ENCODE data around the gene TRMT11.
"Not testable (repeated sequence)": the region's sequence is repeated elsewhere in the genome, so short reads cannot be mapped to it uniquely, and the experiment has no call there.

The TRMT11 gene

DNA sequence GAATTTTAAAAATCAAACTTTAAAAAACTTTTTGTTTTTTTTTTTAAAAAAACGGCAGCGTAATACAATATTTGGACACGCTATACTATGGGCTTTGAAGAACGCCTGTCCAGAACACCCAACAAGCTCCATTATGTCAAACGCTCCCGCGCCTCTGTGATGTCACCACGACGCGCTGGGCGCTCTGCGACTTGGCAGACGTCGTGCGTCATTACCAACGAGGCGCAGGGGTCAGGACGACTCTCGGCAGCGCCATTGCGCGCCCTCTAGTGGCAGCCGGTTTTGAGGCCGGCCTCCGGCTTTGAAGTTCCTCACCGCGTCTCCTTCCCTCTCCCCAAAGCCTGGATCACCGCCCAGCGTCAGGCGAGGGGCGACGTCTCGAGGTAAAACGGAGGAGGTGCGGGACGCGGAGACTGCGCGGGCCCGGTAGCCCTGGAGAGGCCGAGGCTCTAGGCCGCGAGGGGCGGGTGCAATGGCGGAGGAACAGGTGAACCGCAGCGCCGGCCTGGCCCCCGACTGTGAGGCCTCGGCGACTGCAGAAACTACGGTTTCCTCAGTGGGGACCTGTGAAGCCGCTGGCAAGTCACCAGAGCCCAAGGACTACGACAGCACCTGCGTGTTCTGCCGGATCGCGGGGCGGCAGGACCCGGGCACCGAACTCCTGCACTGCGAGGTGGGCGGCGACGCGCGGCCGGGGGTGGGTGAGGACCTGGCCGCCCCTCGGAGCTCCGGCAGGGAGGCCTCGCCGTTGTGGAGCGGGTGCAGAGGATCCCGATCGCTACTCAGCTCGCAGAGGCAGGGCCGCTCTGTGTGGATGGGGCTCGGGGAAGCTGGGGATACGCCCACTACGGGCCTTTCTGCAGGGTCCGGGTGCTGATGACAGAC lies 29.6 kb upstream of the TRMT11 start, which contains the start of gene HINT3:
HINT3 (plus strand) TSS at position 265 of the 885 bp plus-strand sequence; CDS start at position 473, 208 bp downstream.
- peak; percentile 96 for DNase-seq

GRCh38 chr6:125957391-125957693 lies 29.0 kb upstream of the TRMT11 start:
- DNase-seq, result no peak

DNA sequence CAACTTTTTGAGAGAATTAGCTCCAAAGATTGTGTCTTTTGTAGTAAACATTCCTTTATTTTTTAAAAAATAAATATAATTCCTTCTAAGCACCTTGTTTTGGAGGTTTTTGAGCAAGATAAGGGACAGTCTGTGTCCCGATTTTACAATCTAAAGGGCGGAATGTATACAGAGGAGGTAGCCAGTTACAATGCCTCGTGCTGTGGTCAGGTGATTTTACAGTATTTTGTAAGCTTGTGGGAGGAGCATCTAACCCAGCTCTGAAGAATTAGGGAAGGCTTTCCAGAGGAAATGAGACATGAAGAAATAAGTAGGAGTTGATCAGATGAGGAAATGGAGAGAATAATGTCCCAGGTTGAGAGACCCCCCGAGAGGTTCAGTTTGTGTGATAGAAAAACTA lies 28.5 kb upstream of the TRMT11 start:
- DNase-seq, result no peak

GRCh38 chr6:125959041-125959440 lies 27.3 kb upstream of the TRMT11 start:
- DNase-seq, result no peak

- DNase-seq, result no peak
Measured at GRCh38 chr6:125961117-125961516, 25.2 kb upstream of the TRMT11 start.

GRCh38 chr6:125962900-125963497 lies 23.3 kb upstream of the TRMT11 start:
- DNase-seq, result no peak

GRCh38 chr6:125963817-125964216 lies 22.5 kb upstream of the TRMT11 start:
- DNase-seq, result no peak

DNA sequence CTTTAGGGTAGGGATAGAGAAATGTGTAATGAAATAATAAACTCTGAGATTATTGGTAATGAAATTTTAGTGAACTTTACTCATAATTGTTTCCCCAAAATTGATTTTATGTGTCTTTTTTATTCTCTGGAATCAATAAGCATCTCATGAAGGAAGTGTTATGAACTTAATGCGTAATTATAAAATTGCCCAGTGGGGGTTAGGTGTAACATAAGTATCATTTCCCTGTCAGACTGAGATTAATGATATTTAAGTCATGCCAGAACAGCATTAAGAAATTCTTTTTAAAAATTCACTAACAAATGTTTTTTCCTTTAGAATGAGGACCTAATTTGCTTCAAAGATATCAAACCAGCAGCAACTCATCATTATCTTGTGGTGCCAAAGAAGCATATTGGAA lies 19.8 kb upstream of the TRMT11 start:
- DNase-seq, result no peak

- DNase-seq, result no peak
Measured at GRCh38 chr6:125968493-125968892, 17.8 kb upstream of the TRMT11 start.

DNA sequence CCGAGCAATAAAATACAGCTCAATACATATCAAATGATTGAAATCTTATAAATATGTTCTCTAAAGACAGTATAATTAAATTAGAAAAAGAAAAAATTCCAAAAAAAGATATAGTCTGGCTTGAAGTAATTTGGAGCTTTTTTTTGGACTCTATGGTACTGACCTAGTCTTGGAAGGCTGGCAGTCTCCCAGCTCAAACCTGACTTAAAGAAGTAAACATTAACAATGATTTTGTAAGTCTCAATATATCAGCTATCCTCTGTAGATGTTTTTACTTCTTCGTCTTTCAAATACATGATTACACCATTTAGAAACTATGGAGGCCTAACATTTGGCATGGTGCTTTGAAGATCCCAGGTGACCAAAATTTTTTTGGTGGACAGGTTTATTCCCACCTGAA lies 15.6 kb upstream of the TRMT11 start:
- no peak for DNase-seq

- not testable (repeated sequence) for DNase-seq
Measured at GRCh38 chr6:125972478-125972877, 13.9 kb upstream of the TRMT11 start.

DNA sequence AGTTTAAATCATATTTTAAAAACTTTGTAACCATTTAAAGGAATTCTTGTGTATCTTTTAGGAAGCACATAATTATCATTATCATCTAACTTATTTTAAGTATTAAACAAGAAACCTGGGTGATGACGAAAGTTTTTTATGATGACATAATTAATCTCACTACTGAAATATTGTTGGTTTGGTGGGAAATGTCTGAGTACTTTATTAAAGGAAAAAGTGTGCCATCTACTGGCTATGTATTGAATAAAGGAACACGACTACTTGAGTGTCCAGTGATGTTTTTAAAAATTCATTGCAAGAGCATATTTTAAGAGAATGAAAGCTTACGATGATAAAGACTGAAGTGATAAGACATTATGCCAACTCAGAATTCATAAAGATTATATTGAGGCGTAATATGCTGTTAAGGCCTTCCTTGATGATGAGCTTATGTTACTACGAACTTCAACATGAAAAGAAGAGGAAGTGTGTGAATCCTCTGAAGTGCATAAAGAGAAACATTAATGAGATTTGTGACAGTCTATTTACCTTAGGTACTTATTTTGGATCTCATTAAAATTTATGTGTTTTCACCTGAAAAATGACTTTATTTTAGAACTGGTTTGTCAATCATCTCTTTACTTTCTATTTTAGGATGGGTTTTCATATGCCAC lies 12.0 kb upstream of the TRMT11 start:
- DNase-seq, result peak; percentile 17

DNA sequence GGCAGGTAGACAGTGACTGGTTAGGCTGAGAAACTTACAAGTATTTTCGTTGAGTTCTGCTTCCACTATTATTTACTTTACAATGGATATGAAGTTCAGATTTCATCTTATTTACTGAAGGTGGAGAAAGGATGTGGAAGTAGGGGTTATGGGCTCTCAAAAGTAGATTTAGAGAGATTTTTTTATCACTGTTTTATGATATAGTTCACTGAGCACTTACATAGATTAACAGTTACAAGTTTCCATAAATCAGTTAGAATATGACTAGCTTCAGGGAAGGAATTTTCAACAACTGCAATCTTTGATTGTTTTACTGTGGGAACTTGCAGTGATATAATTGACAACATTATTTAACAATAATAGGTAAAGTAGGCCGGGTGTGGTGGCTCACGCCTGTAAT lies 7.2 kb upstream of the TRMT11 start:
- DNase-seq, result no peak

- DNase-seq, result no peak
Measured at GRCh38 chr6:125981571-125982185, 4.7 kb upstream of the TRMT11 start.

- DNase-seq, result no peak
Measured at GRCh38 chr6:125983246-125983945, 2.9 kb upstream of the TRMT11 start.

GRCh38 chr6:125984311-125984710 lies 2.0 kb upstream of the TRMT11 start:
- no peak for DNase-seq

- no peak for DNase-seq
Measured at GRCh38 chr6:125985522-125985921, 818 bp upstream of the TRMT11 start.

DNA sequence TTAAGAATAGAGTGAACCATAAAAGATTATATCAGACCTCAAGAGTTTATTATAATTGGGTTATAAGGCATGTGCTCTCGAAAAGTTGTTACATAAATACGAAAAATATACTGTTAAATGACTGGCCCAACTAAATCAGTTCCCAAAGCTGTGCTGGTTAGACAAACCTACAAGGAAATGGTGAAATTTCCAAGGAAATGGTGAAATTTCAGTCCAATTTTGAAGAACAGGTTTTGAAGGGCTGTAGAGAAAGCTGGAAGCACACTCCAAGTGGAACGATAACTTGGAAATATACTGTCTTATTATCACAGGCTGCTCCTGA lies 400 bp upstream of the TRMT11 start:
- no peak for DNase-seq

- no peak for DNase-seq
Measured at GRCh38 chr6:125987026-125987617, 782 bp downstream of the TRMT11 start.

- DNase-seq, result no peak
Measured at GRCh38 chr6:125988280-125988679, 1.9 kb downstream of the TRMT11 start.

GRCh38 chr6:125989631-125990030 lies 3.3 kb downstream of the TRMT11 start:
- no peak for DNase-seq

GRCh38 chr6:125991653-125992052 lies 5.3 kb downstream of the TRMT11 start:
- no peak for DNase-seq
